ENCODE measurements around the gene PRSS53. TPM values are rescaled to one million over a fixed set of nuclear protein-coding genes. Genes with fewer than 3 reads are reported as not detected.

The PRSS53 gene
- total RNA-seq, 1 experiment from 2014 or later = 3.4 TPM

- Histone ChIP-seq H3K4me3 (ENCODE audit: low read depth in 2 of 2, low read length in 2 of 2) (no peak overlapping the region), H3K36me3 (ENCODE audit: control insufficient read depth, insufficient read depth, low read length) (no peaks in the 10 kb centered on the region), H3K27me3 (ENCODE audit: control insufficient read depth, insufficient read depth, low read length) (no peaks in the 10 kb centered on the region), H3K9me3 (ENCODE audit: control insufficient read depth, insufficient read depth, low read depth, low read length) (no peaks in the 10 kb centered on the region), H3K27ac (ENCODE audit: low read length) (no peak overlapping the region), H3K4me1 (ENCODE audit: control insufficient read depth, insufficient read depth, low read length) (no peaks in the 10 kb centered on the region)
- intact Hi-C loops (cut with micrococcal nuclease; ENCODE audit: unreplicated experiment) (no loop called here), in situ Hi-C loops (cut with HindIII; ENCODE audit: low pct_unique_long_range_greater_than_20kb, low sequenced_read_pairs) (no loop called here)
- TF ChIP-seq POLR2AphosphoS5 (IDR thresholded peaks at IDR 0.05; ENCODE audit: low read depth, low read length) (no peak), CTCF (IDR thresholded peaks at IDR 0.05) (no peak), REST (IDR thresholded peaks at IDR 0.05; ENCODE audit: insufficient read depth in 1 of 2, low read depth in 2 of 2, low read length in 1 of 2) (no peak), TCF7L2 (IDR thresholded peaks at IDR 0.05; ENCODE audit: low read depth, low read length) (no peak), SIN3A (IDR thresholded peaks at IDR 0.05; ENCODE audit: borderline replicate concordance, insufficient read depth, low read depth, low read length) (no peak)
- ATAC-seq (no peak), DNase-seq (ENCODE audit: low read depth, low spot score) (no peak)
- ChIA-PET CTCF (no interaction called here), POLR2A (no interaction called here)
- BruUV-seq (replicated peaks) = no TSS peak
These were observed 45.4 kb downstream of the PRSS53 start for GRCh38 chr16:31043352-31043751.

GRCh38 chr16:31042866-31043265 lies 45.9 kb downstream of the PRSS53 start:
- Histone ChIP-seq H3K4me3 (ENCODE audit: low read depth in 2 of 2, low read length in 2 of 2) (no peak overlapping the region), H3K27ac (ENCODE audit: low read length) (no peak overlapping the region), H3K36me3 (ENCODE audit: control insufficient read depth, insufficient read depth, low read length) (no peaks in the 10 kb centered on the region), H3K9me3 (ENCODE audit: control insufficient read depth, insufficient read depth, low read depth, low read length) (no peaks in the 10 kb centered on the region), H3K4me1 (ENCODE audit: control insufficient read depth, insufficient read depth, low read length) (no peaks in the 10 kb centered on the region), H3K27me3 (ENCODE audit: control insufficient read depth, insufficient read depth, low read length) (no peaks in the 10 kb centered on the region)
- intact Hi-C loops (cut with micrococcal nuclease; ENCODE audit: unreplicated experiment) = no loop called here
- in situ Hi-C loops (cut with HindIII; ENCODE audit: low pct_unique_long_range_greater_than_20kb, low sequenced_read_pairs) = no loop called here
- no TSS peak for BruUV-seq (replicated peaks)
- no peak for TF ChIP-seq SIN3A (IDR thresholded peaks at IDR 0.05; ENCODE audit: borderline replicate concordance, insufficient read depth, low read depth, low read length)
- no peak for TF ChIP-seq CTCF (IDR thresholded peaks at IDR 0.05)
- TF ChIP-seq POLR2AphosphoS5 (IDR thresholded peaks at IDR 0.05; ENCODE audit: low read depth, low read length) = no peak
- no peak for TF ChIP-seq REST (IDR thresholded peaks at IDR 0.05; ENCODE audit: insufficient read depth in 1 of 2, low read depth in 2 of 2, low read length in 1 of 2)
- TF ChIP-seq TCF7L2 (IDR thresholded peaks at IDR 0.05; ENCODE audit: low read depth, low read length) = no peak
- ChIA-PET POLR2A (no interaction called here), CTCF (no interaction called here)
- DNase-seq (ENCODE audit: low read depth, low spot score) (no peak), ATAC-seq (no peak)
